GM10266 (cell line): ENCODE measurements around the gene SOX2.

Experiments used
- DNase-seq: peaks from one replicate; pipeline ENCODE4 v3.0.0; 2012; ENCODE audit errors: extremely low spot score
- CTCF ChIP-seq: IDR thresholded peaks from 2 replicates; pipeline ENCODE4 v1.5.1; 2012; ENCODE audit warnings: mild to moderate bottlenecking, low read depth; ENCODE audit not compliant: control insufficient read depth, insufficient read depth; ENCODE audit errors: missing control alignments

SOX2 gene

GRCh38 chr3:181713676-181714612 is 2.2 kb downstream of the SOX2 start:
- no peak for TF ChIP-seq CTCF
- DNase-seq = no peak

- no peak for DNase-seq
- no peak for TF ChIP-seq CTCF
Measured at GRCh38 chr3:181715571-181716340, 4.0 kb downstream of the SOX2 start.

GRCh38 chr3:181716966-181717365 is 5.2 kb downstream of the SOX2 start:
- TF ChIP-seq CTCF = no peak
- no peak for DNase-seq

GRCh38 chr3:181717549-181718171 is 5.9 kb downstream of the SOX2 start:
- DNase-seq = no peak
- no peak for TF ChIP-seq CTCF

GRCh38 chr3:181718369-181718768 is 6.6 kb downstream of the SOX2 start:
- no peak for TF ChIP-seq CTCF
- no peak for DNase-seq

- no peak for TF ChIP-seq CTCF
- DNase-seq = no peak
Measured at GRCh38 chr3:181718987-181719911, 7.5 kb downstream of the SOX2 start.
